NCI-H510A (cell line): Measurements from ENCODE around the gene SRGAP3.

ENCODE experiments used
- DNase-seq: peaks from one replicate; lab custom pipeline; 2025; lab: John Stamatoyannopoulos, UW

Gene SRGAP3

GRCh38 chr3:9081184-9081818, 168.1 kb downstream of the SRGAP3 start:
- no peak for DNase-seq

GRCh38 chr3:9080163-9080562, 169.3 kb downstream of the SRGAP3 start:
- DNase-seq: no peak

GRCh38 chr3:9079676-9080075, 169.8 kb downstream of the SRGAP3 start:
- DNase-seq: no peak

- no peak for DNase-seq
Measured at GRCh38 chr3:9078561-9079240, 170.7 kb downstream of the SRGAP3 start.

DNA sequence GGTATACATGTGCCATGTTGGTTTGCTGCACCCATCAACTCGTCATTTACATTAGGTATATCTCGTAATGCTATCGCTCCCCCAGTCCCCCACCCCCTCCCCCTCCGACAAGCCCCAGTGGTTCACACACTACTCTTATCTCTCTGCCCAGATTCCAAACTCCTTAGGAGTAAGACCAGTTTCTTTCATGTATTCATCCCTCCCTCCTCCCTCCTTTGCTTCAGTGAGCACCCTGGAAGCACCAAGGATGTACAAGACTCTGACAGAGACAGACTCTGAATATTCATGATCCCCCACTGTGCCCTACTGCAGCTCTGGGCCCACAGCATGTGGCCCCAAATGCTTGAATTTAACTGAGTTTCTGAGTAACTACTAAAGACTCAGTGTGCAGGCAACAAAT, 172.4 kb downstream of the SRGAP3 start:
- no peak for DNase-seq

GRCh38 chr3:9075762-9076161, 173.7 kb downstream of the SRGAP3 start:
- DNase-seq: no peak

- DNase-seq: no peak
Measured at GRCh38 chr3:9074079-9074478, 175.4 kb downstream of the SRGAP3 start.

- no peak for DNase-seq
Measured at GRCh38 chr3:9072667-9073009, 176.8 kb downstream of the SRGAP3 start.

- no peak for DNase-seq
Measured at GRCh38 chr3:9071936-9072666, 177.3 kb downstream of the SRGAP3 start.

DNA sequence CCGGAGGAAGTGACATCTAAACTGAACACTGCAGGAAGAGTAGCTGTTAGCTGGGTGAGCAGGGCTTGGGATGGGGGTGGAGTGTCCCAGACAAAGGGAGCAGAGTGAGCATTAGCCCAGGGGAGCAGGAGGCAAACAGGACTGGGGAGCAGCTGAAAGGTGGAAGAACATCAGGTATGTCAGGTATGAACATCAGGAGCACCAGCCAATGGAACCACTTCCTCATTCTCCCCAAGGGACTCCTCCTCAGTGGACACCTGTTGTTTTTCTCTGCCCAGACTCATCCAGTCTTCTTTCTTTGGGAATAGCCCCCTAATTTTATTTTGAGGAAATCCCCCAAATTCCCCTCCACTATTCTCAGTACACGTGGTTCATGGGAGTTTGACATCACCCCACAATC, 178.5 kb downstream of the SRGAP3 start:
- DNase-seq: no peak

DNA sequence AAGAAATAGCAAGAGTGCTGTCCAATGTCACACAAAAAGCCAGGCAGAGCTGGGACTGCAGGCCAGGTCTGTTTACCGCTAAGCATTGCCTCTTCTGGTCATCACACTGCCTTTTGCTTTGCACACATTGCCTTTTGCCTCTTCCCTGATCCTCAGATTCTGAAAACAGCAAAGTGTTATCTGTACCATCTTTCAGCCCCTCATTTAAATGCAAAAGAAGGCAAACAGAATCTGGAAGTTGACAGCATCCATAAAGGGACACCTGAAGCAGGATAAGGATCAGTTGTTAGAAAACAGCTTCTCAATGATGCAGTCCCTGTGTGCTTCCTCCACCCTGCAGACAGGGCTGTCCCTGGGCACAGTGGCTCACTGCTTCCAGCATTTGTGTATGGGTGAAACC, 179.5 kb downstream of the SRGAP3 start:
- DNase-seq: no peak

DNA sequence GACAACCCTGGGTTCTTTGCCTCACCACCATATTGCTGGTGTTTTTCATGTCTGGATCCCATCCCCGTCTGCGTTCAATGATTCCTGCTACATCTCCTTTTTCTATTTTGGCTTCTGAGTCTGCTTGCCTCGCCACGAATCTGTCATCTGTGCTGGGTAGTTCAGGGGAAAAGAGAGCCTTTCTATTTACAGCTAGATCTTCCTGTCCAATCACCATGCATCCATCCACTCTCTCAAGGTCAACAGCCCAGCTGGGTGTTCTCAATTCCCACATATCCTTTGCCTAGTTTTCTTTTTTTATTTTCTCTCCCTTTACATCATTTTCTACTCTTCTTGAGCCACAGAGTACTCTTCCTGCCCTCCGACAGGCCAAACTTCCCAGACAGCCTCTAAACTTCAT, 181.4 kb downstream of the SRGAP3 start:
- no peak for DNase-seq

DNA sequence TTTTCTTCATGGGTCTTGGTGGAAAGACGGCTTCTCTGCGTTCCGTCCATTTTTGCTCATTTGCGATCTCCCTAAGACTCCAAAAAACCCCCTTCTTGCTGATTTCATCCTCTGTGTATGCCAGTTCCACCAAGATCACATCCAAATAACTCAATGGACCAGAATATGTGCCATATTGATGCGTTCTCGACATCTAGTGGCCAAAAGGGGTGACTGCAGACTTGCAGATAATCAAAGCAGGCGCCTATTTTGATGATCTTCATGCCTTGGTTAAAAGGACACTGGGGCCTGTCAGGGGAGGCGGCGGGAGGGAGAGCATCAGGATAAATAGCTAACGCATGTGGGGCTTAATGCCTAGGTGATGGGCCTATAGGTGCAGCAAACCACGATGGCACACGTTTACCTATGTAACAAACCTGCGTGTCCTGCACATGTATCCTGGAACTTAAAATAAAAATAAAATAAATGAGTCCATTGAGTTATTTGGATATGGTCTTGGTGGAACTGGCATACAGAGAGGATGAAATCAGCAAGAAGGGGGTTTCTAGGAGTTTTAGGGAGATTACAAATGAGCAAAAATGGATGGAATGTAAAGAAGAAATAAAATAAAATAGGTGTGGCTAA, 182.0 kb downstream of the SRGAP3 start:
- DNase-seq: peak; percentile 14

- DNase-seq: no peak
Measured at GRCh38 chr3:9066775-9067174, 182.7 kb downstream of the SRGAP3 start.

DNA sequence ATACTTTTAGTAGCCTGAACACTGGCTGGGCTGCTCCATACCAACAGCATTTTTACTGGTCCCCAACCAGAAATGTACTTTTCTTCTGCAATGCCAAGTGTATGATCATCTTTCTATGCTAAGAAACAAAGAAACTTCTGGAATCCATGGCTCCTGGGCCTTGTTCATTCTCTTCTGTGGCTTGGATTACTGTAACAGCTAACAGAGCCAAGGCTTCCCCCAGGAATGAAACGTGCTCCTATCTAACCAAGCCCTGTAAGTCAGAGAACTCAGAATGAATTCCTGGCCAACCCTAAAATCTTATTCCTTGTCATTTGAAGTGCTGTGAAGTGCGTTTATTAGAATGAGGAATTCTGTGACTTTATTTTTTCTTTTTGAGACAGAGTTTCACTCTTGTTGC, 183.3 kb downstream of the SRGAP3 start:
- DNase-seq: no peak

- no peak for DNase-seq
Measured at GRCh38 chr3:9064850-9065249, 184.6 kb downstream of the SRGAP3 start.

DNA sequence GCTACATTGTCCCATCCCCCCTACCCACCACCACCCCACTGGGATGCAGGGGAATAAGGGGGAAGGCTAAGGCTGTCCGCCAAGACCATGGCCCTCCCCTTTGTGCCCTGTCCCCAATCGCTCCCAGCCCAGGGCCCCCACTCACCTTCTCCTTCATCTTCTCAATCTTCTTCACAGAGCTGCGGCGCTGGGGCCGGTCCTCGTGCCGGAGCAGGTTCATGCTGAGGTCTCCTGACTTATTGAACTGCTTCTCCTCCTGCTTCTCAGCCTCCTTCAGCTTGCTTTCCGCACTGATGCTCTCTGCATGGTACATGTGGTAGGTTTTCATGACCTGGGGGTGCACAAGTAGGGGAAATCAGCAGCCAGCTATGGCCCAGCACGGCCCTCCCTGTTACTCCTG, 185.2 kb downstream of the SRGAP3 start:
- DNase-seq: no peak

GRCh38 chr3:9062570-9062969, 186.9 kb downstream of the SRGAP3 start:
- no peak for DNase-seq

DNA sequence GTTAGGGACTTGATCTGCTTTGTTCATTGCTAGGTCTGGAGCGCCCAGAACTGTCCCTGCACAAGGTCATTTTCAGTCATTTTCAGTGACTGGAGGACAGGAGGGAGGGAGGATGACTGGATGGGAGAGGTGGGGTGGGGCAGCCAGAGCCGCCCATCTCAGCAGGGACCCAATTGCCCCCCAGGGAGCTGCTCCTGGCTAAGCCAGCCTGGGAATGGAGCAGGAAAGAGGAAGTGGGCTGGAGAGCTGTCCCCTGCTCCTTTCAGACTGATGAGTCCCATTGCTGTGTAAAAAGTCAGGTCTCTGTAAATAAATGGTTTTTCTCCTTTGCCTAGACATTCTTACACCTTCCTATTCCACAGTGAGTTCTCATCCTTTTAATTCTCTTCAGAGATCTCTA, 187.8 kb downstream of the SRGAP3 start:
- no peak for DNase-seq

GRCh38 chr3:9059489-9060400, 189.7 kb downstream of the SRGAP3 start:
- no peak for DNase-seq

DNA sequence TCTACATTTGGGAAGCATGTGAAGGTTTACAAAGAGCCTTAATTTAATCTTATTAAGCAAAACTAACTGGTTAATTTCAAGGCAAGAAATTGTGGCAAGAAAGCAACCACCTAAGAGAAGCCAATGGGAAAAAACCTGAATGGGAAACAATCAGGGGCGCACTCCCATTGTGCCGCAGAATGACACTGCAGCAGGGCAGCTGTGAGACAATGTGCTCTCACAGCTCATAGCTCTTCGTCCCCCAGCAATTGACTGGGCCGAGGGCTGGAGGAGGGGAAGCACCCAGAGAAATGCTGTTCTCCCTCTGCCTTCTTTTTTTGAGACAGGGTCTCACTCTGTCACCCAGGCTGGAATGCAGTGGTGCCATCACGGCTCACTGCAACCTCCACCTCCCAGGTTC, 192.9 kb downstream of the SRGAP3 start:
- no peak for DNase-seq
